ENCODE measurements around the gene ZNF606. TPM values are rescaled to one million over a fixed set of nuclear protein-coding genes. Genes with fewer than 3 reads are reported as not detected.
A peak's percentile ranks its signal among the peaks of the same experiment; 100 is the strongest.

The ZNF606 gene
- total RNA-seq, 1 donor from 2014 or later = 32.9 TPM

DNA sequence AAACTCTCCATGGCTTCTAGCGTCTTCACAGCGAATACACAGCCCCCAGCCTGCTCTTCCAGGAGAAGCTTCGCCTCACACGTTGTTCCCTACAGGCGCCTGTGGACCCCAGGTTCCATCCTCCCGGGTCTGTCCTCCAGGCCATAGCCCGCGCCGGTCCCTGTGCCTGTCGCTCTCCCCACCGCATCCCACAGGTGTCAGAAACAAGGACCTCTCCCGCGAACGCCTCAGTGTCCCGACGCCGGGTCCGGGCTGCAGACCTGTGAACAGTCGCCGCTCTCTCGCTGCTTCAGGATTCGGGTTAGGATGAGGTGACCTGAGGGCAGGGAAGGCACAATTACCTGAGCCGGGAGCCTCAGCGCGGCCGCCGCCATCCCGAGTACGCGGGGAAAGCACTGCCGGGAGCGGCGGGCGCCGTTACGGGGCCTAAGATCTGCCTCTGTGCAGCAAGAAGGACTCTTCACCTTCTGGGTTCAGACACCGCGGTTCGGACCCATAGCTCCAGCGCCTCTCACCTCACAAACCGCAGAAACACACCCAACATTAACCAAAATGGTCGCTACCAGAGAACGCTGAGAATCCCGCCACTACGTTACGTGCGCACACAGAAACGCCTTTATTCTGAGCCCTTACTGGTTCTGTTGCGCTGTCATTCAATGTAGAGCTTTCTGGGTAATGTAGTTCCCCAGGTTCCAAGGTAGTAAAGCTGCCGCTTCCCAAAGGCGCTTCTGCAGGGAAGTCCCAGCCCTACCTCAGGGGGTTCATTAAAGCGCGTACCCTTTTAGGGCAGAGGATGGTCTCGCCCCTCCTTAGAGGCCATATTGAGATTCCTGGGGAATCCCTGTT lies 67.6 kb downstream of the ZNF606 start, which contains the start of gene ZNF418:
Gene ZNF418, minus strand, starts transcription at position 583 of the 846 bp plus-strand sequence. CDS start 1,580 bp downstream, outside the sequence.
- ATAC-seq (ENCODE audit: low read depth) (peak; percentile 99), DNase-seq (peak; percentile 40)
- TF ChIP-seq CTCF (IDR thresholded peaks at IDR 0.05) = no peak
- peak within 1 kb of the TSS; percentile 86 for H3K27ac Mint-ChIP-seq
- H3K9me3 Mint-ChIP-seq = peaks cover 25% of the 10 kb centered on the region
- ChIA-PET CTCF (no interaction called here), POLR2A (interaction anchor here (0.6 to 1.4 kb wide), 11 partner anchors 9 to 1812 kb away, joined by 3 to 12 read pairs (median 5); partner anchors contain the start of genes ZNF154, ZNF274, ZNF417 and ZNF606)
- H3K27me3 Mint-ChIP-seq = no peaks in the 10 kb centered on the region
- H3K36me3 Mint-ChIP-seq (ENCODE audit: low read depth) = peaks cover 61% of the 10 kb centered on the region
- intact Hi-C loops (cut with micrococcal nuclease) = loop anchor here (1.0 kb wide), 3 partner anchors 12 to 321 kb away; partner anchors contain the start of genes ZNF134, ZNF256 and ZNF814
- peaks cover 16% of the 10 kb centered on the region for H3K4me1 Mint-ChIP-seq
- peak within 1 kb of the TSS; percentile 96 for H3K4me3 Mint-ChIP-seq

GRCh38 chr19:57927587-57927986 lies 75.0 kb downstream of the ZNF606 start:
- no peak for TF ChIP-seq CTCF (IDR thresholded peaks at IDR 0.05)
- peaks cover 62% of the 10 kb centered on the region for H3K36me3 Mint-ChIP-seq (ENCODE audit: low read depth)
- H3K4me1 Mint-ChIP-seq = no peaks in the 10 kb centered on the region

More at GRCh38 chr19:57927587-57927986, 75.0 kb downstream of the ZNF606 start:
- H3K9me3 Mint-ChIP-seq = peaks cover 41% of the 10 kb centered on the region
- no peak overlapping the region for H3K27ac Mint-ChIP-seq
- no peaks in the 10 kb centered on the region for H3K27me3 Mint-ChIP-seq
- intact Hi-C loops (cut with micrococcal nuclease) = no loop called here
- no peak for ATAC-seq (ENCODE audit: low read depth)
- no peak overlapping the region for H3K4me3 Mint-ChIP-seq
- CTCF ChIA-PET = no interaction called here
- DNase-seq = no peak
- POLR2A ChIA-PET = no interaction called here

Other genes with a start within 250 kb of the ZNF606 start
- gene ZNF586, start 233.1 kb downstream of the ZNF606 start, total RNA-seq = 29.4 and 33.7 TPM in 2 replicates
- 13.9 and 15.6 TPM in 2 replicates for gene ZNF552, start 187.9 kb downstream of the ZNF606 start, total RNA-seq
- gene ZNF587B, start 172.5 kb downstream of the ZNF606 start, total RNA-seq = 29.3 and 35.0 TPM in 2 replicates
- 44.0 and 61.1 TPM in 2 replicates for gene ZNF587, start 153.0 kb downstream of the ZNF606 start, total RNA-seq
- gene ZNF814, start 113.8 kb downstream of the ZNF606 start, total RNA-seq = 64.7 and 84.0 TPM in 2 replicates
- gene ZNF417, start 86.2 kb downstream of the ZNF606 start, total RNA-seq = 27.2 and 29.0 TPM in 2 replicates
- 21.3 and 26.5 TPM in 2 replicates for gene ZNF418, start 67.4 kb downstream of the ZNF606 start, total RNA-seq
- gene ZNF256, start 55.1 kb downstream of the ZNF606 start, total RNA-seq = 16.6 and 20.2 TPM in 2 replicates
- 0.81 and 1.1 TPM in 2 replicates for gene C19orf18, start 28.3 kb downstream of the ZNF606 start, total RNA-seq
- not detected in 2 replicates for gene ZSCAN1, start 31.2 kb upstream of the ZNF606 start, total RNA-seq
- 5.8 and 7.5 TPM in 2 replicates for gene ZNF135, start 56.5 kb upstream of the ZNF606 start, total RNA-seq
- 40.8 and 49.8 TPM in 2 replicates for gene ZSCAN18, start 95.4 kb upstream of the ZNF606 start, total RNA-seq
- 9.7 and 10.8 TPM in 2 replicates for gene ZNF329, start 148.0 kb upstream of the ZNF606 start, total RNA-seq
- gene ZNF274, start 180.2 kb upstream of the ZNF606 start, total RNA-seq = 47.2 and 50.3 TPM in 2 replicates
- gene ZNF544, start 226.1 kb upstream of the ZNF606 start, total RNA-seq = 45.2 and 61.7 TPM in 2 replicates